Right atrium auricular region (tissue), 2 donors: ENCODE measurements around the gene ATG7. TPM values are rescaled to one million over a fixed set of nuclear protein-coding genes. Genes with fewer than 3 reads are reported as not detected.
"Not testable (repeated sequence)": the region's sequence is repeated elsewhere in the genome, so short reads cannot be mapped to it uniquely, and the experiment has no call there.

Experiments
- DNase-seq: peaks from one replicate; pipeline ENCODE4 v3.0.0-alpha.2; 2019; ENCODE audit warnings: low spot score
- H3K27ac ChIP-seq, 2 donors: fragments of 200-600 bp; sonication (generic); 1 replicate in 1 of 2; 2 replicates in 1 of 2; pipeline ENCODE4 v1.5.1; 2016 to 2019
- H3K27me3 ChIP-seq, 2 donors: fragments of 200-600 bp; sonication (generic); one replicate each; pipeline versions ENCODE4 v1.5.1 to v1.6.0; 2017 to 2019
- H3K36me3 ChIP-seq: fragments of 200-600 bp; sonication (generic); one replicate; pipeline ENCODE4 v1.5.1; 2016
- H3K4me1 ChIP-seq, 2 donors: fragments of 200-600 bp; sonication (generic); one replicate each; pipeline versions ENCODE4 v1.5.1 to v1.6.0; 2017 to 2019
- H3K4me3 ChIP-seq, 2 donors: fragments of 200-600 bp; sonication (generic); 1 replicate in 1 of 2; 2 replicates in 1 of 2; pipeline ENCODE4 v1.5.1; 2017 to 2019; ENCODE audit warnings: mild to moderate bottlenecking in 1 of 2, moderate library complexity in 1 of 2
- H3K9me3 ChIP-seq, 2 donors: fragments of 200-600 bp; sonication (generic); one replicate each; pipeline ENCODE4 v1.5.1; 2019
- CTCF ChIP-seq, 2 donors: fragments of 200-600 bp; sonication (generic); IDR thresholded peaks; one replicate each; pipeline ENCODE4 v1.5.1; 2019; ENCODE audit warnings: antibody characterized with exemption in 2 of 2
- total RNA-seq, 2 donors: library from RNA; depleted of rRNA; stranded (reverse); fragments of >200 nt; gene quantifications; one replicate each; pipeline ENCODE4 v1.1.0, GENCODE V29; 2016

Gene ATG7
- total RNA-seq, 2 donors from 2014 or later: 15.2 to 23.8 TPM

GRCh38 chr3:11521167-11521566, 249.0 kb downstream of the ATG7 start:
- Histone ChIP-seq H3K27me3 (no peaks in the 10 kb centered on the region), H3K27ac (no peak overlapping the region), H3K4me1 (peaks cover 0 to 10% of the 10 kb centered on the region in 2 donors), H3K9me3 (no peaks in the 10 kb centered on the region), H3K4me3 (no peak overlapping the region), H3K36me3 (no peaks in the 10 kb centered on the region)
- TF ChIP-seq CTCF (IDR thresholded peaks at IDR 0.05): no peak
- no peak for DNase-seq

GRCh38 chr3:11522398-11522715, 250.2 kb downstream of the ATG7 start:
- no peak for TF ChIP-seq CTCF (IDR thresholded peaks at IDR 0.05)
- no peak for DNase-seq
- Histone ChIP-seq H3K36me3 (no peaks in the 10 kb centered on the region), H3K27me3 (no peaks in the 10 kb centered on the region), H3K4me3 (no peak overlapping the region), H3K27ac (no peak overlapping the region), H3K9me3 (no peaks in the 10 kb centered on the region), H3K4me1 (peaks cover 0 to 10% of the 10 kb centered on the region in 2 donors)

- Histone ChIP-seq H3K36me3 (no peaks in the 10 kb centered on the region), H3K4me1 (peaks cover 0 to 10% of the 10 kb centered on the region in 2 donors), H3K27ac (no peak overlapping the region), H3K4me3 (no peak overlapping the region), H3K9me3 (no peaks in the 10 kb centered on the region), H3K27me3 (no peaks in the 10 kb centered on the region)
- no peak for TF ChIP-seq CTCF (IDR thresholded peaks at IDR 0.05)
- DNase-seq: no peak
Measured at GRCh38 chr3:11522953-11523571, 250.9 kb downstream of the ATG7 start.

GRCh38 chr3:11523572-11524101, 251.4 kb downstream of the ATG7 start:
- H3K4me1 ChIP-seq: peaks cover 0 to 10% of the 10 kb centered on the region in 2 donors
- no peak for DNase-seq
- no peak for TF ChIP-seq CTCF (IDR thresholded peaks at IDR 0.05)
- no peak overlapping the region for H3K27ac ChIP-seq
- no peak overlapping the region for H3K4me3 ChIP-seq
- H3K36me3 ChIP-seq: no peaks in the 10 kb centered on the region
- H3K9me3 ChIP-seq: no peaks in the 10 kb centered on the region
- no peaks in the 10 kb centered on the region for H3K27me3 ChIP-seq

GRCh38 chr3:11526121-11526520, 253.9 kb downstream of the ATG7 start:
- H3K9me3 ChIP-seq, H3K36me3 ChIP-seq, DNase-seq, H3K27ac ChIP-seq, H3K27me3 ChIP-seq, H3K4me3 ChIP-seq: not testable (repeated sequence)
- peaks cover 0 to 23% of the 10 kb centered on the region in 2 donors for H3K4me1 ChIP-seq

GRCh38 chr3:11529281-11529680, 257.1 kb downstream of the ATG7 start:
- Histone ChIP-seq H3K36me3 (no peaks in the 10 kb centered on the region), H3K4me1 (peaks cover 0 to 30% of the 10 kb centered on the region in 2 donors), H3K4me3 (no peak overlapping the region), H3K9me3 (no peaks in the 10 kb centered on the region), H3K27me3 (no peaks in the 10 kb centered on the region), H3K27ac (peak overlapping the region in 1 of 2 donors; percentile 52)
- TF ChIP-seq CTCF (IDR thresholded peaks at IDR 0.05): no peak
- DNase-seq: no peak
